Mucosa of descending colon (tissue), 3 donors: ENCODE results near the gene INO80. TPM values are rescaled to one million over a fixed set of nuclear protein-coding genes. Genes with fewer than 3 reads are reported as not detected.

Source experiments
- ATAC-seq: fragments of 200-7000 bp; cut with Tn5 transposase; one replicate; pipeline ENCODE4 v1.9.1; 2020; ENCODE audit warnings: mild to moderate bottlenecking, moderate library complexity
- DNase-seq, 3 donors: peaks; one replicate each; pipeline ENCODE4 v3.0.0-alpha.2; 2020
- H3K36me3 ChIP-seq: fragments of 200-600 bp; one replicate; pipeline ENCODE4 v1.8.0; 2021; ENCODE audit warnings: low read depth, mild to moderate bottlenecking
- H3K4me1 ChIP-seq: fragments of 200-600 bp; one replicate; pipeline ENCODE4 v1.8.0; 2021; ENCODE audit warnings: low read depth, mild to moderate bottlenecking
- H3K4me3 ChIP-seq: fragments of 200-600 bp; one replicate; pipeline ENCODE4 v1.8.0; 2021; ENCODE audit warnings: mild to moderate bottlenecking
- H3K9me3 ChIP-seq: fragments of 200-600 bp; one replicate; pipeline ENCODE4 v1.8.0; 2021; ENCODE audit warnings: mild to moderate bottlenecking
- CTCF ChIP-seq: fragments of 200-600 bp; IDR thresholded peaks from one replicate; pipeline ENCODE4 v1.8.0; 2022; ENCODE audit warnings: antibody characterized with exemption, mild to moderate bottlenecking
- intact Hi-C, 2 donors: fragments of 100-400 bp; cut with DNase I in 1 of 2; cut with micrococcal nuclease in 1 of 2; formaldehyde crosslinking; loops; one replicate each; pipeline versions ENCODE4 v1.11.0 to v1.11.1; 2022; cut with DNase I, micrococcal nuclease
- total RNA-seq, 3 donors: library from RNA; stranded (reverse); fragmentation: NEBNext Ultra II Directional in 2 of 3; extraction: Animal tissue kit (Norgen Biotek cat#: 25700) in 2 of 3; gene quantifications; one replicate each; pipeline versions ENCODE4 v1.2.1 to v1.2.4, GENCODE V29; 2021 to 2023
- donor health status: DM: no; HTN: no; CAD: no; lungs with moderate emphysema.
- donor health status: DM: no; HTN: no; CAD: no.
- donor health status: DM: no; HTN: yes; CAD: no.

The INO80 gene
- total RNA-seq, 3 donors from 2014 or later: 22.7 to 28.0 (median 26.3) TPM

DNA sequence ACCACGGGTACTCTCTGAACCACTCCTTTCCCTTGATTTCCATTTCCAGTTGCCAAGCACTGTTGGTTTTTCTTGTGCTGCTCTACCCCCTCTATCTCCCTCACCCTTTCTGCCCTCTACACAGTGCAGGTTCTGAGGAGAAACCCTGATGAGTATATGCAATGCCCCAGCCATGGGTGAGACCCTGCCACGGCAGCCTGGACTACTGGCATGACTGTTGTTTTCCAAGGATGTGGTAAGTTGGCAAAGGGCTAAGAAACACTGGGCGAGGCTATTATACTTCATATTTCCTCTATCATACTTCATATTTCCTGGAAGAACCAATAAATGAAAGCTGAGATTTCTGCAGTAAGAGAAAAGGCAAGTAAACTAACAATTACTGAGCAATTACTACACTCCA lies 134.9 kb downstream of the INO80 start:
- DNase-seq (no peak), ATAC-seq (no peak)
- intact Hi-C loops: no loop called here
- no peak overlapping the region for H3K4me3 ChIP-seq
- no peak for TF ChIP-seq CTCF
- no peaks in the 10 kb centered on the region for H3K4me1 ChIP-seq
- H3K9me3 ChIP-seq: no peaks in the 10 kb centered on the region
- H3K36me3 ChIP-seq: peaks cover 21% of the 10 kb centered on the region

DNA sequence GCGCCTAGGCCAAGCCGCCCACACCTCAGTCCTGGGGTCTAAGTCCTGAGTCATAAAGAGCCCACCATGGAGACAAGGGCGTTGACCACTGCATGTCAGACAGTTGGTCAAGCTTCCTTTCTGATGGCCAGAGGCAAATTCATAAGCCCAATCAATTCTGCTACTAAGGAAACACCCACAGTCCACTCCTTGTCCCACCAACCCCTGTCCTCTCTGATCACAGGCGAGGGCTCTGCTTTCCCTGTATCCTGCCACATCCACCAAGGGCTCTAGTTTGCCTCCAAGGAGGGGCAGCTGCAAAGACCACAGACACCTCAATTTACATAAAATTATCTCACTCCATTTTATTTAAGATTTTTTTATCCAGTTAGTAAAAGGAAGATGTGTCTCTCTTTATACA lies 137.5 kb downstream of the INO80 start:
- Histone ChIP-seq H3K36me3 (peaks cover 16% of the 10 kb centered on the region), H3K9me3 (no peaks in the 10 kb centered on the region), H3K4me3 (no peak overlapping the region), H3K4me1 (no peaks in the 10 kb centered on the region)
- ATAC-seq: no peak
- TF ChIP-seq CTCF: no peak
- no peak for DNase-seq
- intact Hi-C loops: no loop called here

DNA sequence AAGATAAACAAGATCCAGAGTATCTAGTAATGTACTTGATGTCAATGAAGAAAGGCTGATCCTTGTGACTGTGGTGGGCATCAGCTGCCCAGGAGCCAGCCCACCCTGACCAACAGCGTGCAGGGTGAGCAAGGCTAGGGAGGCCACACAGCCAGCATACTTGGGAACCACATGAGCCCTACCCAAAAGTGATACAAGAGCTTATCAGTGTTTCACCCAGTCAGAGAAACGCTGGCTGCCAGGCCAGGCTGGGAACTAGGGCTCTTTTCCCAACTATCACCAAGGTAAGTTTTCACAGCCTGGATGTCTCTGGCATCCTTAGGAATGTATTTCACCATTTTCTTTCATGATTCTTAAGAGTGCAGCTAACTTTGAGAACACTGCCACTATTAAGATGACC lies 137.9 kb downstream of the INO80 start:
- Histone ChIP-seq H3K4me3 (no peak overlapping the region), H3K4me1 (no peaks in the 10 kb centered on the region), H3K9me3 (no peaks in the 10 kb centered on the region), H3K36me3 (peaks cover 15% of the 10 kb centered on the region)
- no peak for TF ChIP-seq CTCF
- ATAC-seq (no peak), DNase-seq (no peak)
- intact Hi-C loops: no loop called here

DNA sequence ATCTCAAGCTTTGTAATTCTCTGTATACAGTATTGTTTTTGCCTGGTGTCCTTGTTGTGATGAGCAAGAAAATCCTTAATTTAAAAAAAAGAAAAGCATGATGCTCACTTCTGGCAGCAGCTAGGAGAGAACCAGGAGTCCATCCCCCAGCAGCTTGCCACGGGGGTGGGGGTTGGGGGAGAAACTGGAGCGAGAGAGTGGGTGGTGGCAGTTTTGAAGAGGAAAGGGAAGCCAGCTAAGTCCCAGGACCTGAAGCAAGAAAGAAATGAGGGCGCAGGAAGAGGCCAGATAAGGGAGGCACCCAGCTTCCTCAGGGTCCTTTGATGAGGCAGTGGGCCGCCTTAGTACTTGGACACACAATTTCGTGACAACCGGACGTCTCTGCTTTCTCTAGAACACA lies 139.3 kb downstream of the INO80 start:
- Histone ChIP-seq H3K4me1 (no peaks in the 10 kb centered on the region), H3K4me3 (no peak overlapping the region), H3K36me3 (peaks cover 8% of the 10 kb centered on the region), H3K9me3 (no peaks in the 10 kb centered on the region)
- ATAC-seq (no peak), DNase-seq (no peak)
- intact Hi-C loops: no loop called here
- TF ChIP-seq CTCF: no peak

DNA sequence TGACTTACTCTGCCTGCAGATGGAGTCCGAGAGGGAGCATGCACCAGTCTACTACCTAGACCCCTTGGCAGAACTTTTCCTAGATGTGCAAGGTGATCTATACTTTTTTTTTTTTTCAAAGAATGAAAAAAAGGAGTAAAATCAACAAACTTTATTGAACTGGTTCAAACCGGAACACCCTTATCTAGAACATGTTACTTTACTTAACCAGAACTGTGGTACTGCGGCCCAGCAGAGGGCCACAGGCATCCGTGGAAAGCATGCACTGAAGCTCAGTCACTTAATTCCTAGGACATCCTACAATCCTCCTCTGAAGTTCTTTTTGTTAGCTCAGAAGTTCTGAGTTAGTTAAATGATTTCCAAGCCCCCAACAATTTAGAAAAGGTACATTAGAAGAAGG lies 141.2 kb downstream of the INO80 start:
- intact Hi-C loops: no loop called here
- TF ChIP-seq CTCF: no peak
- Histone ChIP-seq H3K4me3 (no peak overlapping the region), H3K9me3 (no peaks in the 10 kb centered on the region), H3K4me1 (no peaks in the 10 kb centered on the region), H3K36me3 (peaks cover 6% of the 10 kb centered on the region)
- ATAC-seq: no peak
- no peak for DNase-seq

DNA sequence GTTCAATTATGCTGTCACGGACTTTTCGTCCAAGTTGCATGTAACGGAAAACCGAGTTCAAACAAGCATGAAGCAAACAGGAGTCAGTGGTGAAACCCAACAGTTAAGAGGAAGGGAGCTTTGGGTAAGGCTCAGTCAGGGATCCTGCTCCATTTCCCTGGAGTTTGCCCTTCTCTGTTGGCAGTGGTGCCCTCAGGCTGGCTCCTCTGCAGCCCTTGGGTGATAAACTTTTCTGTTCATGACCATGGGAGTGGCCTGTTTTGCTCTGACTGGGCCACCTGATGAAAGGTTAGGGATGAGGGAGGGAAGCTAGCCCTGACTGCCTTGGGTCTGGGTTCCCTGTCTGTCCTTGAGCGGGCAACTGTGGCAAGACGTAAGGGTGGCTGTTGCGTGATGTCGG lies 146.7 kb downstream of the INO80 start:
- DNase-seq (no peak), ATAC-seq (peak; percentile 29)
- no peak for TF ChIP-seq CTCF
- Histone ChIP-seq H3K9me3 (no peaks in the 10 kb centered on the region), H3K4me3 (no peak overlapping the region), H3K36me3 (no peaks in the 10 kb centered on the region), H3K4me1 (peaks cover 4% of the 10 kb centered on the region)
- intact Hi-C loops: no loop called here
